Measurements from ENCODE around the gene SNIP1.

Gene SNIP1

DNA sequence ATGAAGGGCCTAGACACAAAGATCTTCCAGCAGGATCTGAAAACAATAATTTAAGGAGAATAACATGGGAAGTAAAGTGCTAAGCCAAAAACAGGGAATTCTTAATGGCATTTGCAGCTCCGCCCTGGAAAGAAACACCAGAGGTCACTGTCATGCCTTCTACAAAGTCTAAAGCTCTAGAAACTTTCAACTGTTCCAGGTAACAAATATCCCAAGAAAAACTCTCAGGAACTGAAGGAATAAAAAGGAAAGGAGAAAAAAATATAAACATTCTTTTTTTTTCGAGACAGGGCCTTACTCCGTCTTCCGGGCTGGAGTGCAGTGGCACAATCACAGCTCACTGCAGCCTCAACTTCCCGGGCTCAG, 66.5 kb downstream of the SNIP1 start:
- no peak overlapping the region for H3K4me3 ChIP-seq (ENCODE audit: low read depth, low read length)
- no peak for DNase-seq (ENCODE audit: low read depth)
- no peak for TF ChIP-seq MYC (IDR thresholded peaks at IDR 0.05; ENCODE audit: low read depth, low read length)
- TF ChIP-seq, protein P1, sequence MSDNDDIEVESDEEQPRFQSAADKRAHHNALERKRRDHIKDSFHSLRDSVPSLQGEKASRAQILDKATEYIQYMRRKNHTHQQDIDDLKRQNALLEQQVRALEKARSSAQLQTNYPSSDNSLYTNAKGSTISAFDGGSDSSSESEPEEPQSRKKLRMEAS (IDR thresholded peaks at IDR 0.05; ENCODE audit: low read depth, low read length): no peak
- TF ChIP-seq, protein P2, sequence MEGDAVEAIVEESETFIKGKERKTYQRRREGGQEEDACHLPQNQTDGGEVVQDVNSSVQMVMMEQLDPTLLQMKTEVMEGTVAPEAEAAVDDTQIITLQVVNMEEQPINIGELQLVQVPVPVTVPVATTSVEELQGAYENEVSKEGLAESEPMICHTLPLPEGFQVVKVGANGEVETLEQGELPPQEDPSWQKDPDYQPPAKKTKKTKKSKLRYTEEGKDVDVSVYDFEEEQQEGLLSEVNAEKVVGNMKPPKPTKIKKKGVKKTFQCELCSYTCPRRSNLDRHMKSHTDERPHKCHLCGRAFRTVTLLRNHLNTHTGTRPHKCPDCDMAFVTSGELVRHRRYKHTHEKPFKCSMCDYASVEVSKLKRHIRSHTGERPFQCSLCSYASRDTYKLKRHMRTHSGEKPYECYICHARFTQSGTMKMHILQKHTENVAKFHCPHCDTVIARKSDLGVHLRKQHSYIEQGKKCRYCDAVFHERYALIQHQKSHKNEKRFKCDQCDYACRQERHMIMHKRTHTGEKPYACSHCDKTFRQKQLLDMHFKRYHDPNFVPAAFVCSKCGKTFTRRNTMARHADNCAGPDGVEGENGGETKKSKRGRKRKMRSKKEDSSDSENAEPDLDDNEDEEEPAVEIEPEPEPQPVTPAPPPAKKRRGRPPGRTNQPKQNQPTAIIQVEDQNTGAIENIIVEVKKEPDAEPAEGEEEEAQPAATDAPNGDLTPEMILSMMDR (IDR thresholded peaks at IDR 0.05; ENCODE audit: low read depth, low read length): no peak
- TF ChIP-seq POLR2A (IDR thresholded peaks at IDR 0.05; ENCODE audit: extremely low read depth, insufficient read length): no peak

DNA sequence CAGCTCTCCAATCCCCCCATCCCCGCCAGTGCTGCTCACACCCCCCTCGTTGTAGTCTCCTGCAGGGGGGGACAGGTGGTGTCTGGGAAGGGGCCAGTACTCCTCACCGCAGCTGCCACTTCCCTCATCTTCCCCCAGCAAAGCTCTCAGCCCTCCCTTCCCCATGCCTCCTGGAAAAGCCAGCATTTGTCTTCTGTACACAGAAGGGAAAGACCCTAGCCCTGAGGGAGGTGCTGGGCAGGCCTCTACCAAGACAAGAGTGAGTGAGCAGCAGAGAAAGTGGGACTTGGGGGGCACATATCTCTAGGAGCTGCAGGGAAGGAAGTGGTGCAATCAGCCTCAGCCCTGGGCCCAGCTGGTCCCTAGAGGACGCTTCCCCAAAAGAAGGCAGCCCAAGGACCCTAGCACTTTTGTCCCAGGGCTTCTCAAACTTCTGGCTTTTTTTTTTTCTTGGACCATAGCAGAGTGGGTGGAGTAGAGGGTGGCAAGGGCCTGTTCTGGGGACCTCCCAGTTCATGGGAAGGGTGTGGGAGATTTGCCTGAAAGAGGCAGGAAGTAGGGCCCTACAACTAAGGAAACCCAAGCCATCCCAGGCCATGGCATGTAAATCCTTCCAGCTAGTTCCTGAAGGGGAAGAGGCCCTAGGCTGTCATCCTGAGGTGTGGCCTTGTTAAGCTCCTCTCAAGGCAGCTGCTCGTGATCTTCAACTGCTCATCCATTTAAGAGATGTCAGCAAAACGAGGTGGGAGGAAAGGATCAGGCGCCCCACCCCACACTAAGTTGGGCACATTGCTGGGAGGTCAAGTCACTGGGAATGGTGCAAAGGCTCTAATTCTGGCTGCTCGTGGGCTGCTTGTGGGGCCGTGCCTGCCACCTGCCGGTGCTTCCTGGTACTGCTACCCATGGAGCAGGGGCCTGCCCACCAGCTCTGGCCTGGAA, 67.1 kb downstream of the SNIP1 start:
- no peak overlapping the region for H3K4me3 ChIP-seq (ENCODE audit: low read depth, low read length)
- TF ChIP-seq MYC (IDR thresholded peaks at IDR 0.05; ENCODE audit: low read depth, low read length): peak; percentile 55
- TF ChIP-seq, protein P1 (IDR thresholded peaks at IDR 0.05; ENCODE audit: low read depth, low read length): 0 out of 2 replicates have a peak, but pooled peaks have one; percentile 44
- TF ChIP-seq, protein P2 (IDR thresholded peaks at IDR 0.05; ENCODE audit: low read depth, low read length): peak; percentile 95
- TF ChIP-seq POLR2A (IDR thresholded peaks at IDR 0.05; ENCODE audit: extremely low read depth, insufficient read length): no peak
- peak; percentile 89 for DNase-seq (ENCODE audit: low read depth)

DNA sequence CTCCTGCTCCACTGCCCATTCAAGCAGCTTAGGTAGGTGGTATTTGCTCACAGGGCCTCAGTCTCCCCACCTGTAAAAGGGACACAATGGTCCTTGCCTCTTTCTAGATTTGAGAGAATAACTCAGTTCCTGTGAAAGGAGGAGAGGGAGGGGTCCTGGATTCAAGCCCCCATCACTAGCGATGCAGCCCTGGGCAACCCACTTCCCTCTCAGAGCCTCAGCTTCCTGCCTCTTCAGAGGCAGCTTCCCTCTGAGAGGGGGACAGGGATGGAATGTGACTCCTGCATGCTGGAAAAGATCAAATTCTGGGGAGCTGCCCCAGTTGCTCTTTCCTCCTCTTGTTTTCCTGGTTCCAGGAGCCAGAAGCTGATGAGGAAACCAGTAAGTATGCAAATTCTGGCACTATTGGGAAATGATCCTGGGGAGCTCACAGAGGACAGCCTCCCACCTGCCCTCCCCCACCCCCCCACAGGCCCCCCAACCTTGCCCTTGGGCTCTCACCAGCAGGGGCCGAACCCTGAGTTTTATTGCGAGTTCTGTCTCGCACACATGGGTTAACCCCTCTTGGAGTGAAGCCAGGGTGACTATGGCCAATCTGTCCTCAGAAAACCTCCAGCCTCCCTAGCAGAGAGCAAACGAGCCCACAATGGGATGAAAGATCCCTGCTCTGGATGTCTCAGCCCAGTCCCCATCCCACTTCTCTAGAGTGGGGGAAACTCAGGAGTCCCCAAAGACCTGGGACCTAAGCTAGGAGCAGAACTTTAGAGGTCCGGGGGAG, 68.0 kb downstream of the SNIP1 start:
- DNase-seq (ENCODE audit: low read depth): peak; percentile 60
- no peak for TF ChIP-seq POLR2A (IDR thresholded peaks at IDR 0.05; ENCODE audit: extremely low read depth, insufficient read length)
- no peak overlapping the region for H3K4me3 ChIP-seq (ENCODE audit: low read depth, low read length)
